HepG2 (cell line): ENCODE measurements around the gene PEX13. TPM values are rescaled to one million over a fixed set of nuclear protein-coding genes. Genes with fewer than 3 reads are reported as not detected.

Experiments used
- ATF3 ChIP-seq: sonication (generic); formaldehyde crosslinking; IDR thresholded peaks from 2 replicates; pipeline ENCODE4 v1.4.0; 2020; ENCODE audit warnings: missing genetic modification reagents
- CHD4 ChIP-seq: fragments of 200-600 bp; sonication (generic); IDR thresholded peaks from 2 replicates; pipeline ENCODE4 v1.7.0; 2017; ENCODE audit warnings: mild to moderate bottlenecking, low read length, borderline replicate concordance
- ELF3 ChIP-seq: IDR thresholded peaks from 2 replicates; pipeline ENCODE4 v1.6.1; 2016; ENCODE audit warnings: missing genetic modification reagents, missing compliant biosample characterization
- FOXO1 ChIP-seq: sonication (generic); formaldehyde crosslinking; IDR thresholded peaks from 2 replicates; pipeline ENCODE4 v1.4.0; 2020; ENCODE audit warnings: missing genetic modification reagents
- FOXO4 ChIP-seq: sonication (generic); formaldehyde crosslinking; conservative IDR thresholded peaks from 2 replicates; pipeline ENCODE4 v1.8.1; 2023; ENCODE audit warnings: missing genetic modification reagents
- HOXA3 ChIP-seq: sonication (generic); formaldehyde crosslinking; IDR thresholded peaks from 2 replicates; pipeline ENCODE4 v1.5.0; 2020; ENCODE audit warnings: missing genetic modification reagents
- MED13 ChIP-seq: sonication (generic); formaldehyde crosslinking; IDR thresholded peaks from 2 replicates; pipeline ENCODE4 v1.5.0; 2020; ENCODE audit warnings: missing genetic modification reagents
- PATZ1 ChIP-seq: sonication (generic); formaldehyde crosslinking; IDR thresholded peaks from 2 replicates; pipeline ENCODE4 v1.4.0; 2020; ENCODE audit warnings: missing genetic modification reagents
- SMAD3 ChIP-seq: sonication (generic); formaldehyde crosslinking; IDR thresholded peaks from 2 replicates; pipeline ENCODE4 v1.4.0; 2020; ENCODE audit warnings: missing genetic modification reagents
- SP5 ChIP-seq: IDR thresholded peaks from 2 replicates; pipeline ENCODE4 v1.6.1; 2016; ENCODE audit warnings: low read depth, borderline replicate concordance
- SPEN ChIP-seq: sonication (generic); formaldehyde crosslinking; IDR thresholded peaks from 2 replicates; pipeline ENCODE4 v1.5.1; 2020; ENCODE audit warnings: low read depth, mild to moderate bottlenecking, missing genetic modification reagents
- TBX2 ChIP-seq: sonication (generic); formaldehyde crosslinking; IDR thresholded peaks from 2 replicates; pipeline ENCODE4 v1.5.0; 2020; ENCODE audit warnings: missing genetic modification reagents, mild to moderate bottlenecking, borderline replicate concordance
- TMF1 ChIP-seq: sonication (generic); formaldehyde crosslinking; IDR thresholded peaks from 2 replicates; pipeline ENCODE4 v1.8.1; 2022; ENCODE audit warnings: low read depth, missing genetic modification reagents
- ZBTB42 ChIP-seq: sonication (generic); formaldehyde crosslinking; IDR thresholded peaks from 2 replicates; pipeline ENCODE4 v1.5.0; 2020; ENCODE audit warnings: mild to moderate bottlenecking, missing genetic modification reagents
- ZBTB49 ChIP-seq: sonication (generic); formaldehyde crosslinking; IDR thresholded peaks from 2 replicates; pipeline ENCODE4 v1.4.0; 2020; ENCODE audit warnings: missing genetic modification reagents, borderline replicate concordance
- ZNF101 ChIP-seq: sonication (generic); formaldehyde crosslinking; IDR thresholded peaks from 2 replicates; pipeline ENCODE4 v1.4.0; 2020; ENCODE audit warnings: mild to moderate bottlenecking, low read depth, missing genetic modification reagents, borderline replicate concordance
- ZNF572 ChIP-seq: sonication (generic); formaldehyde crosslinking; IDR thresholded peaks from 2 replicates; pipeline ENCODE4 v1.5.1; 2020; ENCODE audit warnings: mild to moderate bottlenecking, missing genetic modification reagents
- ZNF615 ChIP-seq: sonication (generic); formaldehyde crosslinking; IDR thresholded peaks from 2 replicates; pipeline ENCODE4 v1.5.0; 2020; ENCODE audit warnings: mild to moderate bottlenecking, missing genetic modification reagents, borderline replicate concordance
- ZNF777 ChIP-seq: sonication (generic); formaldehyde crosslinking; IDR thresholded peaks from 2 replicates; pipeline ENCODE4 v1.4.0; 2020; ENCODE audit warnings: missing genetic modification reagents
- ZNF788 ChIP-seq: sonication (generic); formaldehyde crosslinking; IDR thresholded peaks from 2 replicates; pipeline ENCODE4 v1.5.0; 2020; ENCODE audit warnings: mild to moderate bottlenecking, missing genetic modification reagents, borderline replicate concordance
- polyA plus RNA-seq, 8 experiments: library from polyadenylated mRNA; depleted of rRNA in 3 of 8; stranded (reverse) in 7 of 8; unstranded in 1 of 8; fragments of >200 nt; fragmentation: Illumina TruSeq in 4 of 8; extraction: Trizol in 4 of 8; gene quantifications; 2 replicates each; pipeline versions ENCODE4 v1.2.1 to v1.2.3, GENCODE V29; 2011 to 2016; ENCODE audit warnings: low read depth in 4 of 8, missing spikeins in 1 of 8, mixed read lengths in 1 of 8; ENCODE audit not compliant: insufficient read depth in 1 of 8
- total RNA-seq, 5 experiments: library from RNA; depleted of rRNA; stranded (reverse); fragments of >200 nt; fragmentation: Illumina TruSeq; extraction: Trizol; gene quantifications; 2 replicates each; pipeline ENCODE4 v1.2.3, GENCODE V29; 2016; ENCODE audit warnings: low read depth in 1 of 5
- TF ChIP-seq, protein P1 (sequence below): sonication (generic); formaldehyde crosslinking; IDR thresholded peaks from 2 replicates; pipeline ENCODE4 v1.4.0; 2020; ENCODE audit warnings: missing genetic modification reagents

PEX13 gene
- total and polyA plus RNA-seq, 2 of the 13 experiments (the other 11 are each of a cell fraction or from before 2014, with no cell fraction given): 47.9 to 75.9 TPM

DNA sequence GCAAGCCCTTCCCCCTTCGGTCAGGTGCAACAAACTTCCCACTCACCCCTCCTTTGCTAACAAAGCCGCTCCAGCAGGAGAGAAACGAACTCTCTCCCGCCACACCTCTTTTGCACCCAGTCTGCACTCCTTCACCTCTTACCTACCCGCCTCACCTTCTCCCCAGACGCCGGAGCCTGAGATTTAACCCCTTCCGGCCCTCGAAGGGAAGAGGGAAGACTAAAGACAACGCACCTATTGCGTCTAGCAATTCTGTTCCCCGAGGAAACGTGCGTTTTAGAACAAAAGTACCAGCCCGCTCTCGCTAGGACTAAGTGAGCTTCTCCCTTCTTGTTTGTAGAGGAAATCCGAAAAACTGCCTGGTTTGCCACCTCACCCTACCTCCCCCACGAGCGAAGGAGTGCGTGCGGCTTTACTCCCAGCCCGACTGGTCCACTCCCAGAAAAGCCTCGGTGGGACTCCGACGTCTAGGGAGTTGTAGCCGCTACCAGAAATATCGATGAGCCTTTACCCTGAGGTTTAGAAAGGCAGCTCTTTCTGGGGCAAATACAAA is 441 bp upstream of the PEX13 start (continued):
- TF ChIP-seq ATF3 (CRISPR knock-in tag) (peak; percentile 48; the same call in 1 of the 2 replicates), FOXO1 (no peak; the same call in 1 of the 2 replicates), ZNF615 (CRISPR knock-in tag) (peak; percentile 82), FOXO4 (CRISPR knock-in tag) (0 out of 2 replicates have a peak, but pooled peaks have one; percentile 92), ZBTB42 (CRISPR knock-in tag) (peak; percentile 48; the same call in 1 of the 2 replicates), SMAD3 (CRISPR knock-in tag) (peak; percentile 95), ZNF101 (CRISPR knock-in tag) (peak; percentile 17; the same call in 1 of the 2 replicates), TMF1 (CRISPR knock-in tag) (peak; percentile 50; the same call in 1 of the 2 replicates), ZBTB49 (CRISPR knock-in tag) (no peak), ELF3 (CRISPR knock-in tag) (peak; percentile 11; the same call in 1 of the 2 replicates), ZNF572 (CRISPR knock-in tag) (peak; percentile 46), HOXA3 (CRISPR knock-in tag) (0 out of 2 replicates have a peak, but pooled peaks have one; percentile 12), SPEN (CRISPR knock-in tag) (no peak; the same call in 1 of the 2 replicates), ZNF777 (CRISPR knock-in tag) (peak; percentile 41), TBX2 (CRISPR knock-in tag) (peak; percentile 15; the same call in 1 of the 2 replicates), MED13 (CRISPR knock-in tag) (no peak), CHD4 (peak; percentile 56; the same call in 1 of the 2 replicates), ZNF788 (CRISPR knock-in tag) (no peak), SP5 (CRISPR knock-in tag) (no peak; the same call in 1 of the 2 replicates), PATZ1 (CRISPR knock-in tag) (peak; percentile 49)
- TF ChIP-seq, protein P1, sequence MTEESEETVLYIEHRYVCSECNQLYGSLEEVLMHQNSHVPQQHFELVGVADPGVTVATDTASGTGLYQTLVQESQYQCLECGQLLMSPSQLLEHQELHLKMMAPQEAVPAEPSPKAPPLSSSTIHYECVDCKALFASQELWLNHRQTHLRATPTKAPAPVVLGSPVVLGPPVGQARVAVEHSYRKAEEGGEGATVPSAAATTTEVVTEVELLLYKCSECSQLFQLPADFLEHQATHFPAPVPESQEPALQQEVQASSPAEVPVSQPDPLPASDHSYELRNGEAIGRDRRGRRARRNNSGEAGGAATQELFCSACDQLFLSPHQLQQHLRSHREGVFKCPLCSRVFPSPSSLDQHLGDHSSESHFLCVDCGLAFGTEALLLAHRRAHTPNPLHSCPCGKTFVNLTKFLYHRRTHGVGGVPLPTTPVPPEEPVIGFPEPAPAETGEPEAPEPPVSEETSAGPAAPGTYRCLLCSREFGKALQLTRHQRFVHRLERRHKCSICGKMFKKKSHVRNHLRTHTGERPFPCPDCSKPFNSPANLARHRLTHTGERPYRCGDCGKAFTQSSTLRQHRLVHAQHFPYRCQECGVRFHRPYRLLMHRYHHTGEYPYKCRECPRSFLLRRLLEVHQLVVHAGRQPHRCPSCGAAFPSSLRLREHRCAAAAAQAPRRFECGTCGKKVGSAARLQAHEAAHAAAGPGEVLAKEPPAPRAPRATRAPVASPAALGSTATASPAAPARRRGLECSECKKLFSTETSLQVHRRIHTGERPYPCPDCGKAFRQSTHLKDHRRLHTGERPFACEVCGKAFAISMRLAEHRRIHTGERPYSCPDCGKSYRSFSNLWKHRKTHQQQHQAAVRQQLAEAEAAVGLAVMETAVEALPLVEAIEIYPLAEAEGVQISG (CRISPR knock-in tag): peak; percentile 79
